HG02798 (cell line): ENCODE measurements around the gene CHTOP.
A peak's percentile ranks its signal among the peaks of the same experiment; 100 is the strongest.
"Not testable (repeated sequence)": the region's sequence is repeated elsewhere in the genome, so short reads cannot be mapped to it uniquely, and the experiment has no call there.

Source experiments
- ATAC-seq: cut with Tn5 transposase; IDR thresholded peaks from one replicate; pipeline ENCODE4 v1.9.1; 2021; ENCODE audit warnings: mild to moderate bottlenecking; ENCODE audit not compliant: unreplicated experiment, poor library complexity

Gene CHTOP, protein sequence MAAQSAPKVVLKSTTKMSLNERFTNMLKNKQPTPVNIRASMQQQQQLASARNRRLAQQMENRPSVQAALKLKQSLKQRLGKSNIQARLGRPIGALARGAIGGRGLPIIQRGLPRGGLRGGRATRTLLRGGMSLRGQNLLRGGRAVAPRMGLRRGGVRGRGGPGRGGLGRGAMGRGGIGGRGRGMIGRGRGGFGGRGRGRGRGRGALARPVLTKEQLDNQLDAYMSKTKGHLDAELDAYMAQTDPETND

GRCh38 chr1:153633754-153634665, at the start of gene CHTOP:
Gene CHTOP, plus strand, starts transcription at chr1:153634066. Its CDS starts 2,523 bp downstream, at chr1:153636589.
- ATAC-seq, result peak; percentile 92

GRCh38 chr1:153585006-153585405, 48.9 kb upstream of the CHTOP start:
- ATAC-seq, result no peak

DNA sequence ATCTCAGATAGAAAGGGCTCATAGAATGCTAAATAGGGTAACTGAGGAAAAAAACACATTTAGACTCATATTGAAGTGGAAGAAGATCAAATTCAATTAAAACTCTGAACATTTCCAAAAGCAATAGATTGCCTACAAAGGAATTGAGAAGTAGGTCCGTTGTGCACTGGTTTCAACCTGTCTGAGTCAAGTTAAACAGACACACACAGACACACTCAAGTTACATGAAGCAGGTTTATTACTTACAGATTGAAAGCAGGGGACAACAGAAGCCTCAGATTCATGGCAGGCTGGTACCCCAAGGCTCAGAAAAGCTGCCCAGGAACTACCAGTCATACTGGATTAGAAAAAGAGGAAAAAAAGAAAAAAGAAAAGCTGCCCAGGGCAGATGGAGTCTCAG, 47.5 kb upstream of the CHTOP start:
- ATAC-seq, result no peak

DNA sequence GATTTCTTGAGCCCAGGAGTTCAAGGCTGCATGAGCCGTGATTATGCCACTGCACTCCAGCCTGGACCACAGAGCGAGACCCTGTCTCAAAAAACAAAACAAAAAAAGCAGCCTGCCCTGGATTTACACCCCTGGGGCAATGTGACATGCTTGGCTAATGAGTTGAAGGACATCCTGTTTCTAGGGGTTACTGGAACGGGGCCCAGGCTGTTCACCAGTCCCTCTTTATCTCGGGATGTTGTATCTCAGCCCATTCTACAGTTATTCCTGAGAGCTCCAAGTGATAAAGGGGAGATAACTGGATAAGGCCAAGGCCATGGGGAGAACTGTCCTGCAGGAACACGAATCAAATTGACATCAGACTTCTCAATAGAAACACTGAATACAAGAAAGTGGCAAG, 46.6 kb upstream of the CHTOP start:
- no peak for ATAC-seq

GRCh38 chr1:153588033-153588432, 45.8 kb upstream of the CHTOP start:
- not testable (repeated sequence) for ATAC-seq

- no peak for ATAC-seq
Observed at GRCh38 chr1:153588482-153588881, 45.4 kb upstream of the CHTOP start.

GRCh38 chr1:153592748-153593147, 41.1 kb upstream of the CHTOP start:
- no peak for ATAC-seq

- no peak for ATAC-seq
Observed at GRCh38 chr1:153597206-153597605, 36.7 kb upstream of the CHTOP start.

DNA sequence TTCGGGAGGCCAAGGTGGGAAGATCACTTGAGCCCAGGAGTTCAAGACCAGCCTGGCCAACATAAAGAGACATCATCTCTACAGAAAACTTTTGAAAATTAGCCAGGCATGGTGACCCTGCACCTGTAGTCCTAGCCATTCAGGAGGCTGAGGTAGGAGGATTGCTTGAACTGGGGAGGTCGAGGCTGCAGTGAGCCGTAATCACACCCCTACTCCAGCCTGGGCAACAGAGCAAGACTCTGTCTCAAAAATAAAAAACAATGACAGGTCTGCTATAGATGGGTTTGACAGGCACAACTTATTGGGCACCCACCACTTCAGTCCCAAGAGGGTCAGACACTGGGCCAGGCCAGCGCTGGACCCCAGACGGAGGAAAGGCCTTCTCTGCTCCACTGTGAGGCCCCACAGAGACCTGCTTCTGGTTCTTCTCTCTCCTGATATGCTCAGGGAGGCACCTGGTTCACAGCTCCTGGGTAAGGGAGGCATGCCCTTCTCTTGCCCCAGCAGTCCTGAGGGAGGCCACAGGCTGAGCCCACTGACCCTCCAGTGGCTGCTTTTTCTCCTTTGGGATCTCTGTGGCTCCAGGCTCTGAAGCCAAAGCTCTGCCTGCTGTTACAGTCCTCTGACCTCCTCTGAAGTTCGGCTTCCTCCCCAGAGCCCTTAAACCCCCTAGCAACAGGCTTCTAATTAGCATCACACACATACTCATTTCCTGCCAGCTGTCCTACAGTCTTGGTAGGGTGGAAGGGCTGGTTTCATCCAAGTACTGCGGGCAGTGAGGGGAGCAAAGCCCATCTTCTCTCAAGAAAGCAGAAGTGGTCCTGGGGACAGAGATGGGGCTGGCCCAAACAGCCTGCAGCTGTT, 35.3 kb upstream of the CHTOP start:
- peak; percentile 95 for ATAC-seq

DNA sequence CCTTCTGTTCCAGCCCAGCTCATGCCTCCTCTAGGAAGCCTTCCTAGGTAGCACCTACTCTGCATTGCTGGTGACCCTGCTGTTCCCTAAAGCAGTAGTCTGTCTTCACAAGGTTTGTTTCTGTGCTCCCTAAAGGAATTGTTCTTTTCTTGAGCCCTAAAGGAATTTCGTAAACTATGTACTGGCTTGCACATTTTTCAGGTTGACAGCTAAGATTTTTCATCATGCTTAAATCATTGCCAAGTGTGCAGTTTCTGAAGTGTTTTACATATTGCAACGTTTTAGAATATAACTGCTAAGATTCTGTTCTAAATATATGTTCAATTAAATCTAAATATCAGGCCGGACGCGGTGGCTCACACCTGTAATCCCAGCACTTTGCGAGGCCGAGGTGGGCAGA, 34.0 kb upstream of the CHTOP start:
- no peak for ATAC-seq

DNA sequence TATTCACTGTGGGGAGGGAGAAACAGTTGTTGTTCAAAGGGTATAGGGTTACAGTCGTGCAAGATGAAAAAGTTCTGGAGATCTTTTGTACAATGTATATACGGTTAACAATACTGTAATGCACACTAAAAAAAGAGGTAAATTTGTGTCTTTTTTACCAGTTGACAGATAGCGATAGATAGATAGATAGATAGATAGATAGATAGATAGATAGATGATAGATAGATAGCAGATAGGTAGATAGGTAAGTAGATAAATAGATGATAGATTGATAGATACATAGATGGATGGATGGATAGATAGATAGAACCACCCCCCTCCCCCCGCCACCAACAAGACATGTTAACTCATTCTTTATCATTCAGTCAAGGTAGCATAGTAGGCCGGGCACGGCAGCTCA, 31.1 kb upstream of the CHTOP start:
- no peak for ATAC-seq

GRCh38 chr1:153606194-153606593, 27.7 kb upstream of the CHTOP start:
- no peak for ATAC-seq

DNA sequence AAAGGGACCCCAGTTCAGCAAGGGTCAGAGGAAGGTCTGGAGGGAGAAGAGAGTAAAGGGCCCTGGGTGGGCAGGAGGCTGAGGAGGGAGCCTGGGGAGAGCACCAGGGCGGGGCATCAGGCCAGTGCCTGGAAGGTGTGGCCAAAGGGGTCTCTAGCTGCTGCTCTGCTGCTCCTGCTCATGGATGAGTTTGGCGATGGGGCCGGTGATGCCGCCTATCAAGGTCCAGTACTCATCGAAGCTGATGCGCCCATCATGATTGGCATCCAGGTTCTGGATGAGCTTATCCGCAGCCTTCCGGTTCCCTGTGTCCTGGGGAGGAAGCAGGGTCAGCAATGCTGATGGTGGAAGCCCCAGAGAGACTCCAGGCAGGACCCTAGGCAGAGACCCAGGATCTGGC, 26.5 kb upstream of the CHTOP start:
- ATAC-seq, result no peak

DNA sequence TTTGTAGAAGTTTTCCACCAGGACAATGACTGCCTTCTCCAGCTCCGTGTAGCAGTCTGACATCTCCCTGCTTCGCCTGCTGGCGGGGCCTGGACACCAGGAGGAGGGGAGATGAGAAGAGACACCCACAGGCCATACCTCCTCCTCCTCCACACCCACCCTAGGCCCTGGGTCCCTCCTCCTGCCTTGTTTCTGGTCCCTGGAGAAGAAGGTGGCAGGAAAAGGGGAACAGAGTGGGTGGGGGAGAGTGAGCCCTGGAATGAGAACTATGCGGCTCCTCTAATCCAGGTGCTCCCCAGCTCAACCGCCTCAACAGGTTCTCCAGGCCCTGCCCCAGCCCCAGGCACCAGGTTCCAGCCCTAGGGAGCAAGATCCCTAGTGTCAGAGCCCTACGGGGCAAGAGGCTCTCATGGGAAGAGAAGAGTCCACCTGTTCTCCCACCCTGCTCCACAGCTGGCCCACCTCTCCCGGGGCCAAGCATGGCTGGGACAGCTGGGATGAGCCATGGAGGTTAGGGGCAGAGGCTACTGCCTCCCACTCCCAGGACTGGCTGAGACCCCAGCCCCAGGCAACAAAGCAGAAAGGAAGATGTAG, 25.7 kb upstream of the CHTOP start:
- ATAC-seq, result no peak

- ATAC-seq, result no peak
Observed at GRCh38 chr1:153608742-153609584, 24.9 kb upstream of the CHTOP start.

GRCh38 chr1:153609585-153609907, 24.3 kb upstream of the CHTOP start:
- ATAC-seq, result no peak

DNA sequence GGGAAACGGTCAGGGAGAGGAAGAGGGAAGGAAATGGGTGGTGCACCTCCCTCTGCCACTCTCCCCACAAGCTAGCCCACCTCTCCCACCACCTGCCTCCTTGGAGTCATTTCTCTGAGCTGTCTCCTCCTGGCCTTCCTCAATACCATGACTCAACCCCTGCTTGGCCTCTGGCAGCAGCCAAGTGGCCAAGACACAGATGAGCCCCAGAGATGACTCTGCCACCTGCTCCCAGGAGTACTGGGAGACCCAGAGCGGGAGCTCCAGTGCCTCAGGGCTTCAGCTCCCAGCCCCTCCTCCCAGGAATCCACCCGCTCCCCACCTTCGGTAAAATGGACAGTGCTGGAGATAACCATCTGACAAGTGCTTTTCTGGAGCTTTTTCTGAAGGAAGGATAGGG, 23.5 kb upstream of the CHTOP start:
- ATAC-seq, result no peak

GRCh38 chr1:153610811-153611301, 23.0 kb upstream of the CHTOP start:
- ATAC-seq, result no peak

- no peak for ATAC-seq
Observed at GRCh38 chr1:153611356-153611755, 22.5 kb upstream of the CHTOP start.
